GM23338 (cell line): ENCODE results near the gene VSTM1. TPM values are rescaled to one million over a fixed set of nuclear protein-coding genes. Genes with fewer than 3 reads are reported as not detected.

Experiments
- ATAC-seq: fragments of 200-7000 bp; cut with Tn5 transposase; 3 replicates; pipeline ENCODE4 v1.9.1; 2020
- DNase-seq: peaks from one replicate; pipeline ENCODE4 v3.0.0-alpha.2; 2015; ENCODE audit warnings: low spot score
- H2AFZ ChIP-seq: fragments of 200-600 bp; sonication (generic); 2 replicates; pipeline ENCODE4 v1.8.0; 2016; ENCODE audit warnings: antibody characterized with exemption, mild to moderate bottlenecking, moderate library complexity
- H3F3A ChIP-seq: fragments of 200-600 bp; sonication (generic); replicated peaks from 2 replicates; pipeline ENCODE4 v1.8.0; 2017; ENCODE audit warnings: antibody characterized with exemption, mixed run types, low read depth
- H3K27ac ChIP-seq: fragments of 200-600 bp; sonication (generic); 2 replicates; pipeline ENCODE4 v1.6.1; 2016; ENCODE audit warnings: low read depth
- H3K27me3 ChIP-seq: fragments of 200-600 bp; sonication (generic); 2 replicates; pipeline ENCODE4 v1.8.0; 2016; ENCODE audit warnings: mild to moderate bottlenecking, mixed run types, moderate library complexity; ENCODE audit not compliant: insufficient read depth
- H3K36me3 ChIP-seq: fragments of 200-600 bp; sonication (generic); 2 replicates; pipeline ENCODE4 v1.8.0; 2016; ENCODE audit warnings: mild to moderate bottlenecking; ENCODE audit not compliant: insufficient read depth
- H3K4me1 ChIP-seq: fragments of 200-600 bp; sonication (generic); 2 replicates; pipeline ENCODE4 v1.8.0; 2016; ENCODE audit warnings: mild to moderate bottlenecking, moderate library complexity; ENCODE audit not compliant: insufficient read depth
- H3K4me2 ChIP-seq: fragments of 200-600 bp; sonication (generic); 2 replicates; pipeline ENCODE4 v1.7.1; 2017; ENCODE audit warnings: mixed run types
- H3K4me3 ChIP-seq: fragments of 200-600 bp; sonication (generic); 2 replicates; pipeline ENCODE4 v1.6.1; 2016; ENCODE audit warnings: mixed run types
- H3K79me2 ChIP-seq: fragments of 200-600 bp; sonication (generic); replicated peaks from 2 replicates; pipeline ENCODE4 v1.8.0; 2017; ENCODE audit warnings: mild to moderate bottlenecking; ENCODE audit not compliant: insufficient read depth
- H3K9me2 ChIP-seq: fragments of 200-600 bp; sonication (generic); 2 replicates; pipeline ENCODE4 v1.8.0; 2017; ENCODE audit not compliant: insufficient read depth
- H4K20me1 ChIP-seq: fragments of 200-600 bp; sonication (generic); replicated peaks from 2 replicates; pipeline ENCODE4 v1.8.0; 2017; ENCODE audit warnings: mild to moderate bottlenecking; ENCODE audit not compliant: insufficient read depth
- H3K27ac Mint-ChIP-seq: 2 replicates; pipeline ENCODE4 v1.8.0; 2020; ENCODE audit warnings: inconsistent platforms, mild to moderate bottlenecking, moderate library complexity, mixed read lengths
- H3K27me3 Mint-ChIP-seq: 3 replicates; pipeline ENCODE4 v1.8.0; 2022; ENCODE audit warnings: low read depth, mild to moderate bottlenecking, moderate library complexity, mixed read lengths, inconsistent platforms; ENCODE audit not compliant: insufficient read depth, poor library complexity
- H3K36me3 Mint-ChIP-seq: 3 replicates; pipeline ENCODE4 v1.8.0; 2021; ENCODE audit warnings: low read depth, mild to moderate bottlenecking, inconsistent platforms, moderate library complexity, mixed read lengths
- H3K4me1 Mint-ChIP-seq: 3 replicates; pipeline ENCODE4 v1.8.0; 2020; ENCODE audit warnings: mild to moderate bottlenecking, inconsistent platforms, mixed read lengths
- H3K4me3 Mint-ChIP-seq: 3 replicates; pipeline ENCODE4 v1.8.0; 2021; ENCODE audit warnings: moderate library complexity, mild to moderate bottlenecking, inconsistent platforms, mixed read lengths
- H3K9me3 Mint-ChIP-seq: 3 replicates; pipeline ENCODE4 v1.8.0; 2020; ENCODE audit warnings: moderate library complexity, mild to moderate bottlenecking, inconsistent platforms, mixed read lengths
- CREB1 ChIP-seq: fragments of 250-450 bp; sonication (Bioruptor Pico); IDR thresholded peaks from 2 replicates; pipeline ENCODE4 v1.5.0; 2020; ENCODE audit warnings: low read depth, mild to moderate bottlenecking, moderate library complexity
- CTCF ChIP-seq, 2 experiments: fragments of 200-600 bp in 1 of 2; sonication (generic) in 1 of 2; conservative IDR thresholded peaks; 2 replicates each; pipeline versions ENCODE4 v1.5.1 to v1.6.1; 2016 to 2017; ENCODE audit warnings: antibody characterized with exemption in 2 of 2, low read depth in 2 of 2, mild to moderate bottlenecking in 2 of 2, moderate library complexity in 1 of 2
- ETS1 ChIP-seq: IDR thresholded peaks from 2 replicates; pipeline ENCODE4 v1.6.1; 2016; ENCODE audit warnings: antibody characterized with exemption
- EZH2 ChIP-seq: fragments of 200-600 bp; sonication (generic); IDR thresholded peaks from one replicate; pipeline ENCODE4 v1.8.0; 2017; ENCODE audit warnings: antibody characterized with exemption, mild to moderate bottlenecking, low read depth; ENCODE audit not compliant: unreplicated experiment
- EZH2phosphoT487 ChIP-seq: fragments of 200-600 bp; sonication (generic); IDR thresholded peaks from one replicate; pipeline ENCODE4 v1.8.1; 2018; ENCODE audit warnings: antibody characterized with exemption; ENCODE audit not compliant: unreplicated experiment
- JUNB ChIP-seq: IDR thresholded peaks from one replicate; pipeline ENCODE4 v1.6.1; 2016; ENCODE audit warnings: antibody characterized with exemption; ENCODE audit not compliant: unreplicated experiment
- NANOG ChIP-seq: IDR thresholded peaks from 2 replicates; pipeline ENCODE4 v1.6.1; 2016; ENCODE audit warnings: antibody characterized with exemption, borderline replicate concordance
- POLR2AphosphoS5 ChIP-seq: IDR thresholded peaks from 2 replicates; pipeline ENCODE4 v1.6.1; 2016; ENCODE audit warnings: antibody characterized with exemption, low read depth
- REST ChIP-seq: IDR thresholded peaks from one replicate; pipeline ENCODE4 v1.6.1; 2018; ENCODE audit warnings: antibody characterized with exemption; ENCODE audit not compliant: unreplicated experiment
- STAT1 ChIP-seq: IDR thresholded peaks from one replicate; pipeline ENCODE4 v1.6.1; 2016; ENCODE audit warnings: antibody characterized with exemption; ENCODE audit not compliant: unreplicated experiment
- ZNF114 ChIP-seq: fragments of 250-450 bp; sonication (Bioruptor Pico); IDR thresholded peaks from 2 replicates; pipeline ENCODE4 v1.5.0; 2020; ENCODE audit warnings: mild to moderate bottlenecking, moderate library complexity
- ZNF331 ChIP-seq: fragments of 250-450 bp; sonication (Bioruptor Pico); IDR thresholded peaks from 2 replicates; pipeline ENCODE4 v1.5.0; 2020; ENCODE audit warnings: low read depth, mild to moderate bottlenecking, moderate library complexity
- ZNF462 ChIP-seq: fragments of 250-450 bp; sonication (Bioruptor Pico); IDR thresholded peaks from 2 replicates; pipeline ENCODE4 v1.5.0; 2020; ENCODE audit warnings: mild to moderate bottlenecking, moderate library complexity
- long read RNA-seq: library from polyadenylated mRNA; unstranded; transcript quantifications from one replicate; pipeline ENCODE4 v2.0.0, GENCODE V29; 2020; ENCODE audit not compliant: unreplicated experiment
- polyA plus RNA-seq: library from polyadenylated mRNA; unstranded; fragments of >200 nt; fragmentation: Nextera tagmentation; extraction: Ambion mirVana; gene quantifications from 2 replicates; pipeline ENCODE4 v1.2.1, GENCODE V29; 2016
- total RNA-seq: library from RNA; depleted of rRNA; stranded (reverse); fragments of >200 nt; shearing (Covaris generic); gene quantifications from 2 replicates; pipeline ENCODE4 v1.2.3, GENCODE V29; 2014; rRNA removed

The VSTM1 gene
- not detected in 2 replicates for total RNA-seq
- polyA plus RNA-seq: not detected in 2 replicates
- long read RNA-seq: 0 reads

GRCh38 chr19:54063350-54064116 is at the start of gene VSTM1:
TSS of gene VSTM1 (minus strand) at chr19:54063897. CDS start at chr19:54063777, 120 bp downstream.
- Histone ChIP-seq H3K79me2 (no peaks in the 10 kb centered on the region), H2AFZ (peak within 1 kb of the TSS; percentile 83; the same call in 1 of the 2 replicates)
- ATAC-seq: peak; percentile 51

More at GRCh38 chr19:54063350-54064116, at the start of gene VSTM1:
- H3K27me3 ChIP-seq: no peaks in the 10 kb centered on the region
- no peak for DNase-seq
- H3K4me3 Mint-ChIP-seq: no peak within 1 kb of the TSS; the same call in 2 of the 3 replicates
- H3K4me3 ChIP-seq: no peak within 1 kb of the TSS
- no peaks in the 10 kb centered on the region for H3K36me3 ChIP-seq
- H3K9me3 Mint-ChIP-seq: no peaks in the 10 kb centered on the region; the same call in 2 of the 3 replicates
- H4K20me1 ChIP-seq: no peaks in the 10 kb centered on the region
- no peaks in the 10 kb centered on the region for H3F3A ChIP-seq
- H3K27ac Mint-ChIP-seq: no peak within 1 kb of the TSS
- H3K4me1 ChIP-seq: no peaks in the 10 kb centered on the region
- H3K4me2 ChIP-seq: no peak within 1 kb of the TSS
- H3K4me1 Mint-ChIP-seq: peaks cover 2% of the 10 kb centered on the region; the same call in 1 of the 3 replicates
- no peaks in the 10 kb centered on the region for H3K9me2 ChIP-seq
- peaks cover 16% of the 10 kb centered on the region for H3K27me3 Mint-ChIP-seq
- no peak within 1 kb of the TSS for H3K27ac ChIP-seq
- H3K36me3 Mint-ChIP-seq: no peaks in the 10 kb centered on the region
- no peak for TF ChIP-seq EZH2
- no peak for TF ChIP-seq JUNB
- TF ChIP-seq NANOG: no peak
- TF ChIP-seq ETS1: no peak
- TF ChIP-seq ZNF331 (CRISPR knock-in tag): no peak
- TF ChIP-seq CREB1: no peak
- TF ChIP-seq EZH2phosphoT487: no peak
- TF ChIP-seq POLR2AphosphoS5: no peak
- no peak for TF ChIP-seq ZNF462 (CRISPR knock-in tag)
- TF ChIP-seq STAT1: no peak
- TF ChIP-seq CTCF (conservative IDR thresholded peaks at IDR 0.05; ENCODE audit: low read depth in 2 of 2): no peak
- no peak for TF ChIP-seq ZNF114 (CRISPR knock-in tag)
- no peak for TF ChIP-seq REST
